Ishikawa (cell line): Measurements from ENCODE around the gene C16orf89.

Experiments
- EGR1 ChIP-seq: IDR thresholded peaks from 2 replicates; pipeline ENCODE4 v1.6.1; 2012
- EP300 ChIP-seq: IDR thresholded peaks from 2 replicates; pipeline ENCODE4 v1.6.1; 2012; ENCODE audit warnings: borderline replicate concordance
- FOXM1 ChIP-seq: IDR thresholded peaks from 2 replicates; pipeline ENCODE4 v1.6.1; 2012; ENCODE audit warnings: low read depth, borderline replicate concordance
- MAX ChIP-seq: IDR thresholded peaks from 2 replicates; pipeline ENCODE4 v1.6.1; 2012
- RAD21 ChIP-seq: IDR thresholded peaks from 2 replicates; pipeline ENCODE4 v1.6.1; 2012; ENCODE audit warnings: low read depth
- REST ChIP-seq: IDR thresholded peaks from 2 replicates; pipeline ENCODE4 v1.6.1; 2012; ENCODE audit warnings: low read depth, mild to moderate bottlenecking
- TAF1 ChIP-seq: IDR thresholded peaks from 2 replicates; pipeline ENCODE4 v1.6.1; 2012; ENCODE audit warnings: low read depth, mild to moderate bottlenecking
- TCF12 ChIP-seq: IDR thresholded peaks from 2 replicates; pipeline ENCODE4 v1.6.1; 2012; ENCODE audit warnings: low read depth
- YY1 ChIP-seq: IDR thresholded peaks from 2 replicates; pipeline ENCODE4 v1.6.1; 2012; ENCODE audit warnings: low read depth

DNA sequence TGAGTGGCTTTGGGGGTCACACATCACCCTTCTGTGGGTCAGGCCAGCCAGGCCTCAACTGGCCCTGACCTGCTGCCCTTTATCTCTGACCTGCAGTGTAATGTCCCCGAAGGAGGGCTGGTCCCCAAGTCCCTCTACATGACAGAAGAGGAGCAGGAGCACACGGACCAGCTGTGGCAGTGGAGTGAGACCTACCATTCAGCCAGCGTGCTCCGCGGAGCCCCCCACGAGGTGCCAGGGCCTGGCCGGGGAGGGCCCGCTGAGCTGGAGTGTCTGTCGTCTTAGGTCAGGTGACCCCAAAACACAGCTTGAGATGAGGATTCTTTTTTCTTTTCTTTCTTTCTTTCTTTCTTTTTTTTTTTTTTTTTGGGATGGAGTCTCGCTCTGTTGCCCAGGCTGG, 58.5 kb downstream of the C16orf89 start:
- TF ChIP-seq RAD21 (no peak), MAX (no peak), YY1 (no peak), TCF12 (no peak), EGR1 (no peak), EP300 (no peak), REST (no peak), TAF1 (no peak), FOXM1 (no peak)
